ENCODE measurements around the gene FAM227B. TPM values are rescaled to one million over a fixed set of nuclear protein-coding genes. Genes with fewer than 3 reads are reported as not detected.

FAM227B gene
- total and polyA plus RNA-seq, 2 donors (not counting 1 experiment from before 2014, with no cell fraction given), result 2.7 to 9.7 TPM

DNA sequence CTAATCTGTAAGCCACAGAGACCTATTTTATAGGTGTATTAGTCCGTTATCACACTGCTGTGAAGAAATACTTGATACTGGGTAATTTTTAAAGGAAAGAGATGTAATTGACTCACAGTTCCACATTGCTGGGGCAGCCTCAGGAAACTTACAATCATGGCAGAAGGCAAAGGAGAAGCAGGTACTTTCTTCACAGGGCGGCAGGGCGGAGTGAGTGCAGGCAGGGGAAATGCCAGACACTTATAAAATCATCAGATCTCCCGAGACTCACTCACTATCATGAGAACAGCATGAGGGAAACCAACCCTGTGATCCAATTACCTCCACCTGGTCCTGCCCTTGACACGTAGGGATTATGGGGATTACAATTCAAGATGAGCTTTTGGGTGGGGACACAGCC lies 341.9 kb downstream of the FAM227B start:
- Histone ChIP-seq H3K79me2 (ENCODE audit: control insufficient read depth, insufficient read depth, low read length) (no peaks in the 10 kb centered on the region), H3K9me3 (ENCODE audit: control insufficient read depth, insufficient read depth, low read depth, low read length) (no peaks in the 10 kb centered on the region), H3K4me2 (ENCODE audit: extremely low read depth, insufficient read depth, low read length) (no peak overlapping the region), H3K4me1 (ENCODE audit: control insufficient read depth, extremely low read depth, insufficient read depth, low read length) (no peaks in the 10 kb centered on the region), H4K20me1 (ENCODE audit: control insufficient read depth, extremely low read depth, insufficient read depth, low read length) (no peaks in the 10 kb centered on the region), H3K9ac (ENCODE audit: insufficient read depth, low read length) (no peak overlapping the region), H3K27ac (ENCODE audit: insufficient read depth, low read length) (no peak overlapping the region), H3K4me3 (replicated peaks in 1 of 4; ENCODE audit: control extremely low read depth in 1 of 4, insufficient read depth in 1 of 4, low read depth in 3 of 4, low read length in 4 of 4) (no peak overlapping the region), H2AFZ (ENCODE audit: low read length) (no peak overlapping the region), H3K36me3 (ENCODE audit: control insufficient read depth, insufficient read depth, low read length) (peaks cover 2% of the 10 kb centered on the region), H3K27me3 (ENCODE audit: control insufficient read depth, insufficient read depth, low read length) (no peaks in the 10 kb centered on the region)
- TF ChIP-seq, protein P1, sequence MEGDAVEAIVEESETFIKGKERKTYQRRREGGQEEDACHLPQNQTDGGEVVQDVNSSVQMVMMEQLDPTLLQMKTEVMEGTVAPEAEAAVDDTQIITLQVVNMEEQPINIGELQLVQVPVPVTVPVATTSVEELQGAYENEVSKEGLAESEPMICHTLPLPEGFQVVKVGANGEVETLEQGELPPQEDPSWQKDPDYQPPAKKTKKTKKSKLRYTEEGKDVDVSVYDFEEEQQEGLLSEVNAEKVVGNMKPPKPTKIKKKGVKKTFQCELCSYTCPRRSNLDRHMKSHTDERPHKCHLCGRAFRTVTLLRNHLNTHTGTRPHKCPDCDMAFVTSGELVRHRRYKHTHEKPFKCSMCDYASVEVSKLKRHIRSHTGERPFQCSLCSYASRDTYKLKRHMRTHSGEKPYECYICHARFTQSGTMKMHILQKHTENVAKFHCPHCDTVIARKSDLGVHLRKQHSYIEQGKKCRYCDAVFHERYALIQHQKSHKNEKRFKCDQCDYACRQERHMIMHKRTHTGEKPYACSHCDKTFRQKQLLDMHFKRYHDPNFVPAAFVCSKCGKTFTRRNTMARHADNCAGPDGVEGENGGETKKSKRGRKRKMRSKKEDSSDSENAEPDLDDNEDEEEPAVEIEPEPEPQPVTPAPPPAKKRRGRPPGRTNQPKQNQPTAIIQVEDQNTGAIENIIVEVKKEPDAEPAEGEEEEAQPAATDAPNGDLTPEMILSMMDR (conservative IDR thresholded peaks at IDR 0.05 in 1 of 2, IDR thresholded peaks at IDR 0.05 in 1 of 2; ENCODE audit: low read depth in 1 of 2, low read length in 2 of 2), result no peak
- TF ChIP-seq EZH2 (IDR thresholded peaks at IDR 0.05; ENCODE audit: low read length, missing control alignments), result no peak
- no peak for DNase-seq (ENCODE audit: low read depth in 2 of 2)

Other genes with a start within 250 kb of the FAM227B start
- gene FGF7, start 197.6 kb downstream of the FAM227B start, total RNA-seq, result 488 and 527 TPM in 2 replicates
- gene FGF7, start 197.6 kb downstream of the FAM227B start, polyA plus RNA-seq, result 61.5 and 165 TPM in 2 replicates
- gene DTWD1, start 230 bp upstream of the FAM227B start, total RNA-seq, result 68.8 and 156 TPM in 2 replicates
- 43.0 and 61.8 TPM in 2 replicates for gene DTWD1, start 230 bp upstream of the FAM227B start, polyA plus RNA-seq